Fibroblast of lung (primary cell): ENCODE results near the gene LRFN2. TPM values are rescaled to one million over a fixed set of nuclear protein-coding genes. Genes with fewer than 3 reads are reported as not detected.
A peak's percentile ranks its signal among the peaks of the same experiment; 100 is the strongest.

Experiments
- DNase-seq, 2 donors: peaks; one replicate each; pipeline versions ENCODE4 v3.0.0 to v3.0.0-alpha.2; 2010; ENCODE audit warnings: low read depth in 2 of 2
- H2AFZ ChIP-seq: 2 replicates; pipeline ENCODE4 v1.5.1; 2012; ENCODE audit warnings: low read length, control low read depth, inconsistent platforms
- H3K27ac ChIP-seq: 2 replicates; pipeline ENCODE4 v1.5.1; 2011; ENCODE audit warnings: low read length, control low read depth; ENCODE audit not compliant: insufficient read depth
- H3K27me3 ChIP-seq: 2 replicates; pipeline ENCODE4 v1.5.1; 2011; ENCODE audit warnings: mild to moderate bottlenecking, low read length; ENCODE audit not compliant: control insufficient read depth, insufficient read depth
- H3K36me3 ChIP-seq: 2 replicates; pipeline ENCODE4 v1.5.1; 2011; ENCODE audit warnings: low read length; ENCODE audit not compliant: control insufficient read depth, insufficient read depth
- H3K4me1 ChIP-seq: 2 replicates; pipeline ENCODE4 v1.5.1; 2011; ENCODE audit warnings: low read length; ENCODE audit not compliant: control insufficient read depth, insufficient read depth; ENCODE audit errors: extremely low read depth
- H3K4me2 ChIP-seq: 2 replicates; pipeline ENCODE4 v1.5.1; 2011; ENCODE audit warnings: low read length, control low read depth; ENCODE audit not compliant: insufficient read depth; ENCODE audit errors: extremely low read depth
- H3K4me3 ChIP-seq, 4 experiments: fragments of 200-600 bp in 1 of 4; sonication (generic) in 1 of 4; replicated peaks in 1 of 4; 2 replicates each; pipeline ENCODE4 v1.5.1; 2011 to 2016; ENCODE audit warnings: low read length in 4 of 4, low read depth in 3 of 4, mild to moderate bottlenecking in 3 of 4, control low read depth in 2 of 4, inconsistent platforms in 1 of 4, mixed read lengths in 1 of 4; ENCODE audit not compliant: insufficient read depth in 1 of 4; ENCODE audit errors: control extremely low read depth in 1 of 4
- H3K79me2 ChIP-seq: 2 replicates; pipeline ENCODE4 v1.5.1; 2012; ENCODE audit warnings: mild to moderate bottlenecking, low read length, inconsistent platforms; ENCODE audit not compliant: control insufficient read depth, insufficient read depth
- H3K9ac ChIP-seq: 2 replicates; pipeline ENCODE4 v1.5.1; 2011; ENCODE audit warnings: mild to moderate bottlenecking, low read length, control low read depth; ENCODE audit not compliant: insufficient read depth
- H3K9me3 ChIP-seq: 2 replicates; pipeline ENCODE4 v1.5.1; 2012; ENCODE audit warnings: low read depth, low read length; ENCODE audit not compliant: control insufficient read depth, insufficient read depth
- H4K20me1 ChIP-seq: 2 replicates; pipeline ENCODE4 v1.5.1; 2011; ENCODE audit warnings: low read length; ENCODE audit not compliant: control insufficient read depth, insufficient read depth; ENCODE audit errors: extremely low read depth
- CTCF ChIP-seq, 2 donors: IDR thresholded peaks in 1 of 2; conservative IDR thresholded peaks in 1 of 2; 1 replicate in 1 of 2; 2 replicates in 1 of 2; pipeline ENCODE4 v1.5.1; 2011 to 2012; ENCODE audit warnings: low read length in 2 of 2, control low read depth in 1 of 2, inconsistent platforms in 1 of 2, low read depth in 1 of 2, mild to moderate bottlenecking in 1 of 2
- EZH2 ChIP-seq: IDR thresholded peaks from 2 replicates; pipeline ENCODE4 v1.5.1; 2012; ENCODE audit warnings: low read length, control low read depth, mild to moderate bottlenecking; ENCODE audit errors: missing control alignments
- polyA plus RNA-seq, 2 donors: library from polyadenylated mRNA; depleted of rRNA in 1 of 2; stranded (reverse) in 1 of 2; unstranded in 1 of 2; fragments of >200 nt; gene quantifications; 2 replicates each; pipeline ENCODE4 v1.2.1, GENCODE V29; 2011 to 2012; ENCODE audit warnings: missing spikeins in 1 of 2
- total RNA-seq: library from RNA; depleted of rRNA; stranded (reverse); fragments of >200 nt; gene quantifications from 2 replicates; pipeline ENCODE4 v1.2.1, GENCODE V29; 2014

LRFN2 gene
- total and polyA plus RNA-seq, 2 donors (not counting 1 experiment from before 2014, with no cell fraction given) = not detected

GRCh38 chr6:40349123-40349900, 237.9 kb downstream of the LRFN2 start:
- Histone ChIP-seq H3K4me1 (no peaks in the 10 kb centered on the region), H3K4me2 (no peak overlapping the region), H3K36me3 (no peaks in the 10 kb centered on the region), H3K79me2 (no peaks in the 10 kb centered on the region), H4K20me1 (no peaks in the 10 kb centered on the region), H3K27me3 (no peaks in the 10 kb centered on the region), H2AFZ (no peak overlapping the region), H3K9ac (no peak overlapping the region), H3K4me3 (no peak overlapping the region), H3K9me3 (no peaks in the 10 kb centered on the region), H3K27ac (no peak overlapping the region)
- DNase-seq = peak in 1 of 2 donors; percentile 51
- TF ChIP-seq CTCF (conservative IDR thresholded peaks at IDR 0.05 in 1 of 2, IDR thresholded peaks at IDR 0.05 in 1 of 2; ENCODE audit: low read depth in 1 of 2, low read length in 2 of 2) = no peak
- no peak for TF ChIP-seq EZH2

- Histone ChIP-seq H3K36me3 (no peaks in the 10 kb centered on the region), H3K27ac (no peak overlapping the region), H3K9me3 (no peaks in the 10 kb centered on the region), H2AFZ (no peak overlapping the region), H3K4me1 (no peaks in the 10 kb centered on the region), H3K9ac (no peak overlapping the region), H3K4me2 (no peak overlapping the region), H3K79me2 (no peaks in the 10 kb centered on the region), H3K4me3 (no peak overlapping the region), H4K20me1 (no peaks in the 10 kb centered on the region), H3K27me3 (no peaks in the 10 kb centered on the region)
- TF ChIP-seq EZH2 (no peak), CTCF (conservative IDR thresholded peaks at IDR 0.05 in 1 of 2, IDR thresholded peaks at IDR 0.05 in 1 of 2; ENCODE audit: low read depth in 1 of 2, low read length in 2 of 2) (no peak)
- no peak for DNase-seq
These were observed 238.6 kb downstream of the LRFN2 start for GRCh38 chr6:40348591-40348990.

- H3K9ac ChIP-seq = no peak overlapping the region
- no peaks in the 10 kb centered on the region for H3K79me2 ChIP-seq
- no peaks in the 10 kb centered on the region for H3K27me3 ChIP-seq
- DNase-seq = no peak
- no peak overlapping the region for H3K27ac ChIP-seq
- H3K4me2 ChIP-seq = no peak overlapping the region
- no peaks in the 10 kb centered on the region for H3K4me1 ChIP-seq
- TF ChIP-seq EZH2 (no peak), CTCF (conservative IDR thresholded peaks at IDR 0.05 in 1 of 2, IDR thresholded peaks at IDR 0.05 in 1 of 2; ENCODE audit: low read depth in 1 of 2, low read length in 2 of 2) (no peak)
- H3K9me3 ChIP-seq = no peaks in the 10 kb centered on the region
- no peak overlapping the region for H3K4me3 ChIP-seq
- H2AFZ ChIP-seq = no peak overlapping the region
- no peaks in the 10 kb centered on the region for H3K36me3 ChIP-seq
- no peaks in the 10 kb centered on the region for H4K20me1 ChIP-seq
These were observed 239.6 kb downstream of the LRFN2 start for GRCh38 chr6:40347571-40348011.
